ENCODE measurements around the gene NAA38. TPM values are rescaled to one million over a fixed set of nuclear protein-coding genes. Genes with fewer than 3 reads are reported as not detected.

NAA38 gene
- total and polyA plus RNA-seq, 10 donors, result 51.0 to 185 (median 65.6) TPM

DNA sequence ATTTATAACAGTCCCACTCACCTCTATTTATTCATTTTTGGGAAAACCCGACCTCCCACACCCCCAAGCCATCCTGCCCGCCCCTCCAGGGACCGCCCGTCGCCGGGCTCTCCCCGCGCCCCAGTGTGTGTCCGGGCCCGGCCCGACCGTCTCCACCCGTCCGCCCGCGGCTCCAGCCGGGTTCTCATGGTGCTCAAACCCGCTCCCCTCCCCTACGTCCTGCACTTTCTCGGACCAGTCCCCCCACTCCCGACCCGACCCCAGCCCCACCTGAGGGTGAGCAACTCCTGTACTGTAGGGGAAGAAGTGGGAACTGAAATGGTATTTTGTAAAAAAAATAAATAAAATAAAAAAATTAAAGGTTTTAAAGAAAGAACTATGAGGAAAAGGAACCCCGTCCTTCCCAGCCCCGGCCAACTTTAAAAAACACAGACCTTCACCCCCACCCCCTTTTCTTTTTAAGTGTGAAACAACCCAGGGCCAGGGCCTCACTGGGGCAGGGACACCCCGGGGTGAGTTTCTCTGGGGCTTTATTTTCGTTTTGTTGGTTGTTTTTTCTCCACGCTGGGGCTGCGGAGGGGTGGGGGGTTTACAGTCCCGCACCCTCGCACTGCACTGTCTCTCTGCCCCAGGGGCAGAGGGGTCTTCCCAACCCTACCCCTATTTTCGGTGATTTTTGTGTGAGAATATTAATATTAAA is 3.1 kb downstream of the NAA38 start:
- peaks cover 3 to 73% (median 50%) of the 10 kb centered on the region in 6 donors for H3K36me3 ChIP-seq
- peak overlapping the region in 2 of 8 donors; percentile 71 to 79 for H3K4me3 ChIP-seq
- intact Hi-C loops (cut with DNase I; ENCODE audit: low total_unique reads), result no loop called here
- H3K9me3 ChIP-seq, result no peaks in the 10 kb centered on the region
- 80 to 87% (median 83%) methylated on average over 31 of the region's 31 CpGs for whole genome bisulfite sequencing, 5 donors
- TF ChIP-seq CTCF (IDR thresholded peaks at IDR 0.05 in 8 of 11, conservative IDR thresholded peaks at IDR 0.05 in 3 of 11) (no peak), POLR2A (IDR thresholded peaks at IDR 0.05) (no peak), POLR2AphosphoS5 (IDR thresholded peaks at IDR 0.05) (no peak)
- no peaks in the 10 kb centered on the region for H3K27me3 ChIP-seq (replicated peaks in 1 of 7)
- H3K27ac ChIP-seq, result peak overlapping the region in 4 of 8 donors; percentile 94 to 99 (median 96)
- peak; percentile 82 for DNase-seq
- peaks cover 39 to 95% (median 61%) of the 10 kb centered on the region in 6 donors for H3K4me1 ChIP-seq

GRCh38 chr17:7853691-7854038 is 3.7 kb downstream of the NAA38 start:
- H3K36me3 ChIP-seq, result peaks cover 3 to 75% (median 55%) of the 10 kb centered on the region in 6 donors
- 86 to 94% (median 89%) methylated on average over 21 of the region's 21 CpGs for WGBS, 5 donors
- peak; percentile 75 for DNase-seq

DNA sequence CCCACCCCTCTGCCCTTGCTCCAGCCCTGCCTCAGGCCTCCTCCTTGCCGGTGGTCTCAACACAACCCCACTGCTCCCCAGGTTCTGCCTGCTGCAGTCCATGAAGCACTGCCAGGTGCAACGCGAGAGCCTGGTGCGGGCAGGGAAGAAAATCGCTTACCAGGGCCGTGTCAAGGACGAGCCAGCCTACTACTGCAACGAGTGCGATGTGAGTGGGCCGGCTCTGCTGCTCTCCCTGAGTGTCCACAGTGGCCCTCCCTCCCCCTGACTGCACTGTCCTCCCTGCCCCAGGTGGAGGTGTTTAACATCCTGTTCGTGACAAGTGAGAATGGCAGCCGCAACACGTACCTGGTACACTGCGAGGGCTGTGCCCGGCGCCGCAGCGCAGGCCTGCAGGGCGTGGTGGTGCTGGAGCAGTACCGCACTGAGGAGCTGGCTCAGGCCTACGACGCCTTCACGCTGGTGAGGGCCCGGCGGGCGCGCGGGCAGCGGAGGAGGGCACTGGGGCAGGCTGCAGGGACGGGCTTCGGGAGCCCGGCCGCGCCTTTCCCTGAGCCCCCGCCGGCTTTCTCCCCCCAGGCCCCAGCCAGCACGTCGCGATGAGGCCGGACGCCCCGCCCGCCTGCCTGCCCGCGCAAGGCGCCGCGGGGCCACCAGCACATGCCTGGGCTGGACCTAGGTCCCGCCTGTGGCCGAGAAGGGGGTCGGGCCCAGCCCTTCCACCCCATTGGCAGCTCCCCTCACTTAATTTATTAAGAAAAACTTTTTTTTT is 4.3 kb downstream of the NAA38 start:
- WGBS, 5 donors, result 89 to 94% (median 91%) methylated on average over 31 to 51 of the region's 51 CpGs
- H3K4me3 ChIP-seq, result no peak overlapping the region
- H3K4me1 ChIP-seq, result peaks cover 30 to 92% (median 51%) of the 10 kb centered on the region in 6 donors
- peaks cover 3 to 81% (median 60%) of the 10 kb centered on the region in 6 donors for H3K36me3 ChIP-seq
- no peaks in the 10 kb centered on the region for H3K27me3 ChIP-seq (replicated peaks in 1 of 7)
- intact Hi-C loops (cut with DNase I; ENCODE audit: low total_unique reads), result no loop called here
- TF ChIP-seq POLR2AphosphoS5 (IDR thresholded peaks at IDR 0.05), result peak; percentile 26 to 72 (median 41)
- TF ChIP-seq POLR2A (IDR thresholded peaks at IDR 0.05), result no peak
- peak in 1 of 11 experiments; percentile 7 for TF ChIP-seq CTCF (IDR thresholded peaks at IDR 0.05 in 8 of 11, conservative IDR thresholded peaks at IDR 0.05 in 3 of 11)
- H3K27ac ChIP-seq, result peak overlapping the region in 3 of 8 donors; percentile 38 to 67 (median 61)
- no peaks in the 10 kb centered on the region for H3K9me3 ChIP-seq
- peak; percentile 85 for DNase-seq

More at GRCh38 chr17:7853691-7854038, 3.7 kb downstream of the NAA38 start:
- Histone ChIP-seq H3K4me3 (no peak overlapping the region), H3K27ac (peak overlapping the region in 1 of 8 donors; percentile 99), H3K27me3 (replicated peaks in 1 of 7) (no peaks in the 10 kb centered on the region), H3K9me3 (no peaks in the 10 kb centered on the region), H3K4me1 (peaks cover 35 to 95% (median 56%) of the 10 kb centered on the region in 6 donors)
- TF ChIP-seq POLR2A (IDR thresholded peaks at IDR 0.05) (no peak), CTCF (IDR thresholded peaks at IDR 0.05 in 8 of 11, conservative IDR thresholded peaks at IDR 0.05 in 3 of 11) (no peak), POLR2AphosphoS5 (IDR thresholded peaks at IDR 0.05) (no peak)
- intact Hi-C loops (cut with DNase I; ENCODE audit: low total_unique reads), result no loop called here

DNA sequence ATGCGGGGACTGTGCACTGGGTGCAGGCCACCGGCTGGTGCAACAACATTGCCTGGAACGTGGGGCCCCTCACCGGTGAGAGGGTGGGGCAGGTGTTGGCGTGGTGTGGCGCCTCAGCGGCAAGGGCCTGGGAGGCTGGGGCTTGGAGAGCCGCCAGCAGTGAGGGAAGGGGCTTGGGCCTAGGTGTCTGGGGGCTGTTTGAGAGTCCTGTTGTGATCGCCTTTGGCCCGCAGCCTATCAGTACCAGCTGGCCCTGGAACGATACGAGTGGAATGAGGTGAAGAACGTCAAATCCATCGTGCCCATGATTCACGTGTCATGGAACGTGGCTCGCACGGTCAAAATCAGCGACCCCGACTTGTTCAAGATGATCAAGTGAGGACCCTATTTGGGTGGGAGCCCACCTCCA is 5.1 kb downstream of the NAA38 start:
- Histone ChIP-seq H3K4me3 (peak overlapping the region in 1 of 8 donors; percentile 67), H3K9me3 (no peaks in the 10 kb centered on the region), H3K36me3 (peaks cover 3 to 89% (median 67%) of the 10 kb centered on the region in 6 donors), H3K27ac (peak overlapping the region in 7 of 8 donors; percentile 0 to 79 (median 59)), H3K4me1 (peaks cover 30 to 94% (median 48%) of the 10 kb centered on the region in 6 donors), H3K27me3 (replicated peaks in 1 of 7) (no peaks in the 10 kb centered on the region)
- no peak for TF ChIP-seq POLR2AphosphoS5 (IDR thresholded peaks at IDR 0.05)
- no peak for TF ChIP-seq CTCF (IDR thresholded peaks at IDR 0.05 in 8 of 11, conservative IDR thresholded peaks at IDR 0.05 in 3 of 11)
- TF ChIP-seq POLR2A (IDR thresholded peaks at IDR 0.05), result no peak
- 81 to 91% (median 84%) methylated on average over 16 to 20 of the region's 20 CpGs for WGBS, 5 donors
- no peak for DNase-seq
- intact Hi-C loops (cut with DNase I; ENCODE audit: low total_unique reads), result no loop called here
